Retinal pigment epithelial cell (primary cell): ENCODE data around the gene UGT1A5.

ENCODE experiments used
- DNase-seq: peaks from one replicate; pipeline ENCODE4 v3.0.0-alpha.2; 2010; ENCODE audit warnings: low read depth
- H3K4me3 ChIP-seq: 2 replicates; pipeline ENCODE4 v1.5.1; 2011; ENCODE audit warnings: mild to moderate bottlenecking, low read length, control low read depth, moderate library complexity
- CTCF ChIP-seq: conservative IDR thresholded peaks from 2 replicates; pipeline ENCODE4 v1.5.1; 2011; ENCODE audit warnings: low read depth, low read length, control low read depth, inconsistent platforms

Gene UGT1A5

GRCh38 chr2:233802132-233802815, 89.6 kb downstream of the UGT1A5 start:
- H3K4me3 ChIP-seq: no peak overlapping the region
- no peak for TF ChIP-seq CTCF
- no peak for DNase-seq

- DNase-seq: no peak
- H3K4me3 ChIP-seq: no peak overlapping the region
- TF ChIP-seq CTCF: no peak
Measured at GRCh38 chr2:233803292-233803911, 90.7 kb downstream of the UGT1A5 start.

GRCh38 chr2:233803994-233804393, 91.3 kb downstream of the UGT1A5 start:
- H3K4me3 ChIP-seq: no peak overlapping the region
- DNase-seq: no peak
- TF ChIP-seq CTCF: no peak

GRCh38 chr2:233807215-233807865, 94.6 kb downstream of the UGT1A5 start:
- H3K4me3 ChIP-seq: no peak overlapping the region
- DNase-seq: no peak
- TF ChIP-seq CTCF: no peak

- H3K4me3 ChIP-seq: no peak overlapping the region
- DNase-seq: no peak
- TF ChIP-seq CTCF: no peak
Measured at GRCh38 chr2:233807966-233808935, 95.5 kb downstream of the UGT1A5 start.

GRCh38 chr2:233810385-233810784, 97.7 kb downstream of the UGT1A5 start:
- no peak for DNase-seq
- TF ChIP-seq CTCF: no peak
- no peak overlapping the region for H3K4me3 ChIP-seq
